Measurements from ENCODE around the gene CCDC192.

The CCDC192 gene

DNA sequence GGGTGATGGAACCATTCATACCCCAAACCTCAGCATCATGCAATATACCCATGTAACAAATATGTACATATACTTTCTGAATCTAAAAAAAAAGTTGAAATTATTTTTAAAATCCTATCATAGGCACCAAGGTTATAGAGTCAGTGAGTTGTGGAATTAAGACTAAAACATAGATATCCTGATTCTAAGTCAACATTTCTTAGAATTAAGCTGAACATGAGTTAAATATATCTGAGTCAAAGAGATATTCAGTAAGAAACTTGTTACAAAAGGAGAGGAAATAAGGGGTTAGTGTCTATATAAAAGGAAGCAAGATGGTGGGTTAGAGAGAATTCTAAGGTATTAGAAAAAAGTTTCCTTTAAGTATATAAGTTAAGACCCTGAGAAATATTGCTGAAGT is 89.9 kb downstream of the CCDC192 start:
- no peak for ATAC-seq

DNA sequence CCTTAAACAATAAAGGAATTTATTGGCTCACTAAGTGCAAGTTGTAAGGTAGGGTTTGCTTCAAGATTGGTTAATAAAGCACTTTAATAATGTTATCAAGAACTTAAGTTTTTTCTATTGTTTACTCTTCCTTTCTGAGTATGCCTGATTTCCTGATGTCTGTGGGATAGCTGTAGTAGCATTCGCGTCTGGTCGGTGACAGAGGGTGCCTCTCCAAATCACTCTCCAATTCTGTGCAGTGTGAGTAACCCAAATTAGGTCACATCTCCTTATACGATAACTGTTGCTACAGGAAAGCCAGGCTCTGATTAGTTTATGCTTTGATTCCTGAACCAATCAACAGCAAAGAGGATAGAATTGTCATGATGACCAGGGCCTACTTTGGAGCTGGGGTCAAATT is 90.7 kb downstream of the CCDC192 start:
- TF ChIP-seq SNAI2 (CRISPR knock-in tag; IDR thresholded peaks at IDR 0.05) (no peak), ARNTL (CRISPR knock-in tag; IDR thresholded peaks at IDR 0.05; ENCODE audit: borderline replicate concordance, low read depth) (no peak), CSDC2 (CRISPR knock-in tag; IDR thresholded peaks at IDR 0.05) (no peak), PPARA (CRISPR knock-in tag; IDR thresholded peaks at IDR 0.05; ENCODE audit: borderline replicate concordance) (no peak), ZFP3 (CRISPR knock-in tag; IDR thresholded peaks at IDR 0.05) (no peak), ZNF8 (CRISPR knock-in tag; IDR thresholded peaks at IDR 0.05) (no peak), ESRRG (CRISPR knock-in tag; IDR thresholded peaks at IDR 0.05) (no peak), GLIS3 (CRISPR knock-in tag; IDR thresholded peaks at IDR 0.05) (no peak), ZNF70 (CRISPR knock-in tag; IDR thresholded peaks at IDR 0.05) (no peak)
- TF ChIP-seq, protein P1, sequence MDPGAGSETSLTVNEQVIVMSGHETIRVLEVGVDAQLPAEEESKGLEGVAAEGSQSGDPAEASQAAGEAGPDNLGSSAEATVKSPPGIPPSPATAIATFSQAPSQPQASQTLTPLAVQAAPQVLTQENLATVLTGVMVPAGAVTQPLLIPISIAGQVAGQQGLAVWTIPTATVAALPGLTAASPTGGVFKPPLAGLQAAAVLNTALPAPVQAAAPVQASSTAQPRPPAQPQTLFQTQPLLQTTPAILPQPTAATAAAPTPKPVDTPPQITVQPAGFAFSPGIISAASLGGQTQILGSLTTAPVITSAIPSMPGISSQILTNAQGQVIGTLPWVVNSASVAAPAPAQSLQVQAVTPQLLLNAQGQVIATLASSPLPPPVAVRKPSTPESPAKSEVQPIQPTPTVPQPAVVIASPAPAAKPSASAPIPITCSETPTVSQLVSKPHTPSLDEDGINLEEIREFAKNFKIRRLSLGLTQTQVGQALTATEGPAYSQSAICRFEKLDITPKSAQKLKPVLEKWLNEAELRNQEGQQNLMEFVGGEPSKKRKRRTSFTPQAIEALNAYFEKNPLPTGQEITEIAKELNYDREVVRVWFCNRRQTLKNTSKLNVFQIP (CRISPR knock-in tag; IDR thresholded peaks at IDR 0.05; ENCODE audit: borderline replicate concordance, low read depth): no peak
- TF ChIP-seq, protein P2, sequence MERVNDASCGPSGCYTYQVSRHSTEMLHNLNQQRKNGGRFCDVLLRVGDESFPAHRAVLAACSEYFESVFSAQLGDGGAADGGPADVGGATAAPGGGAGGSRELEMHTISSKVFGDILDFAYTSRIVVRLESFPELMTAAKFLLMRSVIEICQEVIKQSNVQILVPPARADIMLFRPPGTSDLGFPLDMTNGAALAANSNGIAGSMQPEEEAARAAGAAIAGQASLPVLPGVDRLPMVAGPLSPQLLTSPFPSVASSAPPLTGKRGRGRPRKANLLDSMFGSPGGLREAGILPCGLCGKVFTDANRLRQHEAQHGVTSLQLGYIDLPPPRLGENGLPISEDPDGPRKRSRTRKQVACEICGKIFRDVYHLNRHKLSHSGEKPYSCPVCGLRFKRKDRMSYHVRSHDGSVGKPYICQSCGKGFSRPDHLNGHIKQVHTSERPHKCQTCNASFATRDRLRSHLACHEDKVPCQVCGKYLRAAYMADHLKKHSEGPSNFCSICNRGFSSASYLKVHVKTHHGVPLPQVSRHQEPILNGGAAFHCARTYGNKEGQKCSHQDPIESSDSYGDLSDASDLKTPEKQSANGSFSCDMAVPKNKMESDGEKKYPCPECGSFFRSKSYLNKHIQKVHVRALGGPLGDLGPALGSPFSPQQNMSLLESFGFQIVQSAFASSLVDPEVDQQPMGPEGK (CRISPR knock-in tag; IDR thresholded peaks at IDR 0.05; ENCODE audit: borderline replicate concordance): no peak
- TF ChIP-seq, protein P3, sequence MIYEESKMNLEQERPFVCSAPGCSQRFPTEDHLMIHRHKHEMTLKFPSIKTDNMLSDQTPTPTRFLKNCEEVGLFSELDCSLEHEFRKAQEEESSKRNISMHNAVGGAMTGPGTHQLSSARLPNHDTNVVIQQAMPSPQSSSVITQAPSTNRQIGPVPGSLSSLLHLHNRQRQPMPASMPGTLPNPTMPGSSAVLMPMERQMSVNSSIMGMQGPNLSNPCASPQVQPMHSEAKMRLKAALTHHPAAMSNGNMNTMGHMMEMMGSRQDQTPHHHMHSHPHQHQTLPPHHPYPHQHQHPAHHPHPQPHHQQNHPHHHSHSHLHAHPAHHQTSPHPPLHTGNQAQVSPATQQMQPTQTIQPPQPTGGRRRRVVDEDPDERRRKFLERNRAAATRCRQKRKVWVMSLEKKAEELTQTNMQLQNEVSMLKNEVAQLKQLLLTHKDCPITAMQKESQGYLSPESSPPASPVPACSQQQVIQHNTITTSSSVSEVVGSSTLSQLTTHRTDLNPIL (CRISPR knock-in tag; IDR thresholded peaks at IDR 0.05; ENCODE audit: low read depth): no peak
- TF ChIP-seq, protein P4, sequence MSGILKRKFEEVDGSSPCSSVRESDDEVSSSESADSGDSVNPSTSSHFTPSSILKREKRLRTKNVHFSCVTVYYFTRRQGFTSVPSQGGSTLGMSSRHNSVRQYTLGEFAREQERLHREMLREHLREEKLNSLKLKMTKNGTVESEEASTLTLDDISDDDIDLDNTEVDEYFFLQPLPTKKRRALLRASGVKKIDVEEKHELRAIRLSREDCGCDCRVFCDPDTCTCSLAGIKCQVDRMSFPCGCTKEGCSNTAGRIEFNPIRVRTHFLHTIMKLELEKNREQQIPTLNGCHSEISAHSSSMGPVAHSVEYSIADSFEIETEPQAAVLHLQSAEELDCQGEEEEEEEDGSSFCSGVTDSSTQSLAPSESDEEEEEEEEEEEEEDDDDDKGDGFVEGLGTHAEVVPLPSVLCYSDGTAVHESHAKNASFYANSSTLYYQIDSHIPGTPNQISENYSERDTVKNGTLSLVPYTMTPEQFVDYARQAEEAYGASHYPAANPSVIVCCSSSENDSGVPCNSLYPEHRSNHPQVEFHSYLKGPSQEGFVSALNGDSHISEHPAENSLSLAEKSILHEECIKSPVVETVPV (CRISPR knock-in tag; IDR thresholded peaks at IDR 0.05): no peak
- no peak for ATAC-seq

More for the DNA sequence above, 89.9 kb downstream of the CCDC192 start:
- TF ChIP-seq ZFP30 (CRISPR knock-in tag; IDR thresholded peaks at IDR 0.05) (no peak), ZNF565 (CRISPR knock-in tag; conservative IDR thresholded peaks at IDR 0.05; ENCODE audit: low read depth) (no peak), PPARA (CRISPR knock-in tag; IDR thresholded peaks at IDR 0.05; ENCODE audit: borderline replicate concordance) (no peak)

GRCh38 chr5:127796211-127796610 is 93.0 kb downstream of the CCDC192 start:
- no peak for TF ChIP-seq TOX (CRISPR knock-in tag; IDR thresholded peaks at IDR 0.05; ENCODE audit: borderline replicate concordance)
- TF ChIP-seq ZNF8 (CRISPR knock-in tag; IDR thresholded peaks at IDR 0.05): no peak
- TF ChIP-seq ESRRG (CRISPR knock-in tag; IDR thresholded peaks at IDR 0.05): no peak
- TF ChIP-seq GLIS3 (CRISPR knock-in tag; IDR thresholded peaks at IDR 0.05): no peak
- TF ChIP-seq, protein P3 (CRISPR knock-in tag; IDR thresholded peaks at IDR 0.05; ENCODE audit: low read depth): no peak
- TF ChIP-seq BACH2 (CRISPR knock-in tag; IDR thresholded peaks at IDR 0.05; ENCODE audit: borderline replicate concordance): no peak
- no peak for ATAC-seq

- ATAC-seq: no peak
- no peak for TF ChIP-seq TSHZ2 (CRISPR knock-in tag; IDR thresholded peaks at IDR 0.05)
- TF ChIP-seq ZC3H10 (CRISPR knock-in tag; IDR thresholded peaks at IDR 0.05): no peak
- TF ChIP-seq RARB (CRISPR knock-in tag; IDR thresholded peaks at IDR 0.05): no peak
- TF ChIP-seq BACH2 (CRISPR knock-in tag; IDR thresholded peaks at IDR 0.05; ENCODE audit: borderline replicate concordance): no peak
- TF ChIP-seq ZFP3 (CRISPR knock-in tag; IDR thresholded peaks at IDR 0.05): no peak
- TF ChIP-seq, protein P4 (CRISPR knock-in tag; IDR thresholded peaks at IDR 0.05): no peak
- no peak for TF ChIP-seq TCF4 (CRISPR knock-in tag; IDR thresholded peaks at IDR 0.05; ENCODE audit: borderline replicate concordance)
- TF ChIP-seq, protein P3 (CRISPR knock-in tag; IDR thresholded peaks at IDR 0.05; ENCODE audit: low read depth): no peak
- no peak for TF ChIP-seq GLIS3 (CRISPR knock-in tag; IDR thresholded peaks at IDR 0.05)
- TF ChIP-seq ESRRG (CRISPR knock-in tag; IDR thresholded peaks at IDR 0.05): no peak
Measured at GRCh38 chr5:127799293-127799905, 96.2 kb downstream of the CCDC192 start.

All from SK-N-SH treated with all-trans-retinoic acid at 6 μM for 48 hours (cell line).